NOMO-1 (cell line): ENCODE results near the gene ARPP21.
"Not testable (repeated sequence)": the region's sequence is repeated elsewhere in the genome, so short reads cannot be mapped to it uniquely, and the experiment has no call there.

Experiments used
- DNase-seq, 2 experiments: peaks; one replicate each; lab custom pipeline; 2025; ENCODE audit not compliant: unreplicated experiment in 2 of 2; lab: John Stamatoyannopoulos, UW

The ARPP21 gene

DNA sequence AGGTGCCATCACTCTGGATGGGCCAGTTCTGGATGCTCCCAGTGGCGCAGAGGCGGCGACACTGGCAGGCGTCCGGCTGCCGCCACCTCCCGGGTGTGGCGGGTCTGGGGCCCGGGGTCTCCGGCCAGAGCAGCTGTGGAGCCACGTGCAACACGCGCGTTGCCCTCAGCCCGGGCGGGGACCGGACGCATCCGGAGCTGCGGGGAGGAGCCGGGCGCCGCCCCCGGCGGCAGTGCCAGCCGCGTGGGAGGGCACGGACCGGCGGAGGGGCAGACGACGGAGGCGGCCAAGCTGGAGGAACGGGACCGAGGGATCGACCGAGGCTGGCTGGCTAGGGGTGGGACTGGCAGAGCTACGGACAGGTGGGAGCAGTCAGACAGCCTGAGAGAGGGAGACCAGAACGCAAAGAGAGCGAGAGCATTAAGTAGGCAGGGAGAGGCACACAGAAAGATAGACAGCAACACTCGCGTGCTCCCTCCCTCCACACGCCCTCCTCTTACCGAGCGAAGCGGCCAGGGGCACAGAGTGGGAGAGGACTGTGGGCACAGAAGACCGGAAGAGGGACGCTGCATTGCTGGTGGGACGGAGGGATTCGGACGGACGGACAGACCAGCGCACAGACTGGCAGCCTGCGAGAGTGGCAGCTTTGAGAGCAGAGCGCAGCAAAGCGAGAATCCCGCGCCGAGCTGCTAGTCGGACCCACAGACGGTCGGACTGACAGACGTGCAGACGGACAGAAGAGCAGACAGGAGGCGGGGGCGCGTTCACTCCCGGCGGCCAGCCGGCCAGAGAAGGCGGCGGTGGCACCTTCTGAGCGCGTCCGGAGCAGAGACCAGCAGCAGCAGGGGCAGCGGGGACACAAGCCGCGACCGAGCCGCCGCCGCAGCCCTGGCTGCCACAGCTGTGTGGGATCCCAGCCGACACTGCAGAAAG, at the start of gene ARPP21:
Gene ARPP21, plus strand, starts transcription at position 272 of the 933 bp plus-strand sequence. CDS start 42,227 bp downstream, outside the sequence.
- peak; percentile 17 to 32 for DNase-seq

DNA sequence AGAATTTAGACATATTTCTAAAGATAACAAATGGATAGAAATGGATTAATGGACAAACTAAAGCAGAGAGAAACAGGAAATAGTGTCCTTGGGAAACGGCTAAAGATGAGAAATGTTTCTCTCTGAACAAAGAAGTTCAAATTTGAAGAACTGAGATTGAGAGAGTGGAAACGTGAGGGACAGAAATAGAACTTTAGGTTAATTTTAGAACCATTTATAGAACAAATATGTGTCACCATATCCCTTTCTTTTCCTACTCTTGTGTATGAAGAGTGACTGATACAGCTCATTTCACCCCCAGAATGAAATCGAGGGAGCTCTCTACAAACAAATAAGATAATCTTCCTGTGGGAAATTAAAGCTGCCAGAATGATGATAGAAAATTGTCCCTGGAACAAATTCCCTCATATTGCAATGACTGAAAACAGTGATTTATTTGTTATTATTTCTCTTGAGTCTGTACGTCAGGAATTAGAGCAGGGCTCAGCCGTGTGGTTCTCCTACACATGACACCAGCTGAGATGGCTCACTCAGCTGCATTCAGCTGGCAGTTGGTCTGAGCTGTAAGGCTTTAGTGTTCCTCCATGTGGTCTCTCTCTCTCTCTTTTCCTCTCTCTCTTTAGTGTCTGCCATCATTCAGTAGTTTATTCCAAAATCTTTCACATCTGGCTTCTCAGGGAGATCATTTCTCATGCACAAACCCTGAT, 46.6 kb upstream of the ARPP21 start:
- no peak for DNase-seq

DNA sequence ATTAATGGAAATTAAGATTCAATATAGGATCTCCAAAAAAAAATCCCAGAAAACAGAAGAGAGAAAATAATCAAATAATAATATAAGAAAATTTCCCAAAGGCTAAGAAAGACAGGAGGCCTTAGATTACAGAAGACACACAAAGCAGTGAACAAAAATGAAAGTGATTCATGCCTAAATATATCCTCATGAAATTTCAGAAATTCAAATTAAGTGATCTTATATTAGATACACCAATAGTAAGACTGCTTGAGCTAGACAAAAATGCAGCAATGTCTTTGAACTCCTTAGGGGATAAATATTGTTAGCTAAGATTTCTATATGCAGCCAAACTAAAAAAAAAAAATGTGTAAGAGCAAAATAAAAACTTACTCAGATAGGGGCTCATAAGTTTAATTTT, 44.6 kb upstream of the ARPP21 start:
- no peak for DNase-seq

DNA sequence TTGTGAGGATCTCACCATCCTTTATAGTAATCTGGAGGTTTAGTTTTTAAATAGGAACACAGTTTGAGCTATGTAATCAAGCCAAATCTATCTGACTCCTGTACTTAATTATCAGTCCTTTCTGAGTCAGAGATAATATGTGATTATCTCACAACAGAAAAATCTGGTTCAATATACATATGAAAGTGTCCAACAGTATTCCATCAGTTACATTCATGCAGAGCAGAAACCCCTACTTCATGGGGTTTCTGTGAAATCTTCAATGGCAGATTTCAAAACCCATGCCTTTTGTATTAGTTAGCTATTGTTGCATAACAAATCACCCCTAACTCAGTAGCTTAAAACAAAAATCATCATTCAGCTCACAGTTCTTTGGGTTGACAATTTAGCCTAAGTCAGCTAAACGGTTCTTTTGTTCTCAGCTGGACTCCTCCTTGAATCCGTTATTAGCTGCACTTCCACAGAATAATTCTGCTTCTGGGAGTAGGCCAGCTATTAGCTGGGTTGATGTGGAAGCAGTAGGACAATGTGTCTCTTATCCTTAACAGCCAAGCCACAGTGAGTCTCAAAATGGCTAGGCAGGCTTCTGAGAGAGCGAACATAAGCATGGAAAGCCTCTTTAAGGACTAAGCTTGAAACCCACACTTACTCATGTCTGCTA, 42.9 kb upstream of the ARPP21 start:
- no peak for DNase-seq

DNA sequence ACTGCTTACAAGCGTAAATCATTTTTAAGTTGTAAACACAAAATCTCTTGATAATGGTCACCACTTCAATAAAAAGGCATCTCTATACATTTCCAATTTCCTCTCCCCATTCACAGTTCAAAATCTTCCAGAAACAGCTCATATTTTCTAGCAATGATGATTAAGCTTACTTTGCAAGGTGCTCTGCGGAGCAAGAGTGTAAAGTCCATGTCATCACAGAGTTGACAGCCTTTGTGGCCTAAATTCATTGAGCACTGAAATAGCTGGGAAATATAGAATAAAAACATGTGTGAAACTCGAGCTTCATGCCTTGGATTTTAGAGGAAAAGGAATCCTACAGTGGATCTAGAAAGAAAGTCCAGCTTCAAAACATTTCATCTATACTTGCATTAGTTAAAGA, 41.8 kb upstream of the ARPP21 start:
- DNase-seq: no peak

DNA sequence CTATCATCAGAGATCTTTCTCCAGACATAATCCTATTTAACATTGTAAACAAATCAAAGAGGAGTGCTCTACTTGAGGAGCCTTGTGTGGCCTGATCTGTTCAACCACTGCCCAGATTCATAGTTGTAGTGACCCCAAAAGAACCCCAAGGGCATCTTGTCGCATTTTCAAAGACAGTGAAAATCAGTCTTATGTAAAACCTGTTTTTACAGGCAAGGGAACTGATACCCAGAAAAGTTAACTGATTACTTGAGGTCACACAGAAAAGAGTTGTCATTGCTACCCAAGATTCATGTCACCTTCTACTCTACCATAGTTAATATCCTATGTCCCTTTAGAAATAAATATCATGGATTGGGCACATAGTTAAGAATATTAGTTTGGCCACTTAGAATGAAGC, 40.5 kb upstream of the ARPP21 start:
- DNase-seq: no peak

DNA sequence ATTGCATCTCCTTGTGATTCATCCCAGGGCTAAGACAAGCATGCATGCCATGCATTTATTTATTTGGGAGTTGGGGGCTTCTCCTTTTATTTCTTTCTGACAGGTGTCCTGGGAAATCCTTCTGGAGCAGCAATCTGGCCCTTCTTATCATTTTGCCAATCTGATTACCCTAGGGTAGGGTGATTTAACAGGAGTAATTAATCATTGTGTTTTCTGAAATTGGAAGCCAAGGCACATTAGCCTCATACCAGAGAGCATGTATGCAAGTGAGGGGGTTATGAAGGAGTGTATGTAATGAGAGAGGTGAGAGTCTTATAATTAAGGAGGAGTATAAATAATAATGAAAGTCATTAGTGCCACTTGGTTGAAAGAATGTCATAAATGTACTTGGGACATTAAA, 37.4 kb upstream of the ARPP21 start:
- DNase-seq: no peak

DNA sequence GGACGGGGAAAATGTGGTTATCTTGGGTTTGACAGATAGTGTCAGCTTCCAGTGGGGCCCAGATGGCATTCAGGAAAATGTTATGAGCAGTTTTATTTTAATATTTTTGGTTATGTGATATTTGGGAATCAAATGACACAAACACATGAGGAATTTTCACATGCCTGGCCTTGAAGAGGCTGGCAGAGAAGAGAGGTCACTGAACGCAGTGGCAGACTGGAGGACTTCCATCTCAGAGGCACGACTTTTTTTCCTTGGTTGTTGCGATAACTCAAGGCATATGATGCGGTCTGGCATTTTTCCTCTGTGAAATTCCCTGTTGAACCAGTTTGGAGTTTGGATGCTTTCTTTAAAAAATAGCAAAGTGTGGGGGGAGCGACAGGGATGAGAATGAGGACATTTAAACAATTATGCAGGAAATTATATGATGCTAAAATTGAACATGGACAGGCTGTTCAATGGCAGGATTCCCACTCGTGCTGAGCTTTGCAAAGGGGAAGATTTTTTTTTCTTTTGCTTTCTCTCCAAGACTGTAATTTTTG, 36.9 kb upstream of the ARPP21 start:
- DNase-seq: no peak

DNA sequence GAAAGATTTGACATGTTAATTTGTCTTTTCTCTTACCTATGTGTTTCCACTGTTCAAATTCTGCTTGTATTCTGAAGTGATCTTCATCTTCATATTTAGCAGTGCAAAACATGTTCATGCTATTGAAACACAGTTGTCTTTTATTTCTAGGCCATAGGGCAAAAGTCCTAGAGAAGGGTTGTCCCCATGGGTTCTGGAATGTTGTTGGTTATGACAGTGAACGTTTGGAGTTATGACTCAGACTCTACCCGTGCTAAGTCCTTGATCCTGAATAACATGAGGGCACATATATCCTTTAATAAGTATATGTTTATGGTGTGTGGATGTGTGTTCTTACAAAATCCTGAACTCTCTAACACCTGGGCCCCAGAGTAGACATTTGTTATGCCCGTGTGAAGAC, 23.0 kb upstream of the ARPP21 start:
- DNase-seq: no peak

DNA sequence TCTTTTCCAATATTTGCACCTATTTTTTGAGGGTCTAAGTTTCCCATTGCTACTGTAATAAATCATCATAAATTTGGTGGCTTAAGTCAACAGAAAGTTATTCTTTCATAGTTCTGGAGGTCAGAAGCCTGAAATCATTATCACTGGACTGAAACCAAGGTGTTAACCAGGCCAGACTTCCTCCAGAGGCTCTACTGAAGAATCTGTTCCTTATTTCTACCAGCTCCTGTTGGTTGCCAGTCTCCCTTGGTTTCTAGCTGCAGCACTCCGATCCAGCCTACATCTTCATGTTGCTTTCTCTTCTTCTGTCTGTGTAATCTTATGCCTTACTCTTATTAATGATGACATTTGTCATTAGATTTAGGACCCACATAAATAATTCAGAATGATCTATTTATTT, 22.0 kb upstream of the ARPP21 start:
- DNase-seq: peak in 1 of 2 experiments; percentile 14

DNA sequence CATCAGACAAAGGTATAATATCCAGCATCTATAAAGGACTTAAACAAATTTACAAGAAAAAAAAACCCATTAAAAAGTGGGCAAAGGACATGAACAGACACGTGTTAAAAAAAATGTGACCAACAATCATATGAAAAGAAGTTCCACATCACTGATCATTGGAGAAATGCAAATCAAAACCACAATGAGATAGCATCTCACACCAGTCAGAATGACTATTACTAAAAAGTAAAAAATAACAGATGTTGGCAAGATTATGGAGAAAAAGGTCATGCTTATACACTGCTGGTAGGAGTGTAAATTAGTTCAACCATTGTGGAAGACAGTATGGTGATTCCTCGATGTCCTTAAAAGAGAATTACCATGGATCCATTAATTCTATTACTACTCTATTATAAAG, 19.1 kb upstream of the ARPP21 start:
- not testable (repeated sequence) for DNase-seq

DNA sequence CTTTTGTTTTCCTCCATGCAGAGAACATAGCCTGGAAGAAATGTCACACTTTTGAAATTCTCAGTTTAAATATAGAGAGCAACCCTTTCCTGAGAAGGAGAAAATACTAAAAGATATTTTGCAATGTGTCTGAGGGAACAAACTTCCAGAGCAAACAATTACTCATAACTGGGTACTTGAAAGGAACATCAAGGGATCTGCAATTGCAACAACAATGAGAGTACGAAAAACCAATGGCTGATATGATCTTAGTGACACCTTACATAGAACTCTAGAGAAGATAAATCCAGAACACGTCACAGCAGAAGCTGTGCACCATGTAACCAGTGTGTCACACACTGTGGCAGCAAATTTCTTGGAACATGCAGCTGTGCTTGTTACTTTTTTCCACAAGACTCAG, 14.6 kb upstream of the ARPP21 start:
- no peak for DNase-seq

DNA sequence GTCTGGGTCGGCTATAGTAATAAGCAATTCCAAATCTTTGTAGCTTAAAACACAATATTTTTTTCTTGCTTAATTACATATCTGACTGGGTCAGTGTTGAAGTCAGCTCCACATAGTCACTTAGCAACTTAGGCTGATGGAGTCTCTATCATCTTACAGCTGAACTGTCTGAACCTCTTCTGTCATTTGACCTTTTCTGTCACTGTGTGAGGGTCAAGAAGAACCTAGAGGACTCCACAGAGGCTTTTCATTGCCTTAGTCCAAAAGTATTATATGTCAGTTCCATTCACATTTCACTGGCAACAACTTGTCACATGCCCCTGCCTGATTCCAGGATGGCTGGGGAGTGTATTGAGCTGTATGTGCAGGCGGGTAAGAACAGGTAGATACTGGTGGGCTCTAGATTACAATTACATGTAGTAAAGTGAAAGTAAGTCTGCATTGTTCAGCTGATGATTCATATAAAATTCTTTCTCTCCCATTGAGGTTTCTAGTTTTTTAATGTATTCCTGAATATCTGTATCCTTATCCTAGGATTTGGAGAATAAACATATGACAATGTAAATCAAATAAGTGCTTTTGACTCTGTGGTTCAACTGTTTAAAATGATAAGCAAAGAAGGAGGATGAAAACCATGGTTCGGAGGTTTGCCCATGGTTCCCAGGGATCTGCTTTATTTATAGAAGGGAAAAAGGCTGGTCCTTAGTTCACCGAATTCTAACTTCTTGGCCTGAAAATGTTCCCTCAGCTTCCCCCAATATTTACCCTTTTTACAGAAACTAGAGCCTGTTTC, 5.8 kb upstream of the ARPP21 start:
- DNase-seq: no peak

DNA sequence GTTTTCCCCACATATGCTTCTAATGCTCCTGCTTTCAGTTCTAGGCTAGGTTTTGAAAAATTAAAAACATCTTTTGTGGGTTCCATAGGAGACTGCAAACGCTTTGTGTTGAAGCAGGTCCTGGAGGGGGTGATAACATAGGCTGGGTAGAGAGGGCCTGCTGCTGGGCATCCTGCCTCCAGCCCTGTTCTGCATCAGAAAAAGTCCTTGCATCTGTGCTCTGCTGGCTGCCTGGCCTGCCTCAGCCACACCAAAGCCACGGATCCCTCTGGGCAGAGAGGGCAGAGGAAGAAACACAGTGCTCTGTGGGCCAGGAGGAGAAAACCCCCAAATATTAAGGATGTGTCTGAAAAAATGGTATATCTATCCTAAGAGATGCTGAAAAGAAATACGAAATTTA, 3.9 kb upstream of the ARPP21 start:
- DNase-seq: no peak

DNA sequence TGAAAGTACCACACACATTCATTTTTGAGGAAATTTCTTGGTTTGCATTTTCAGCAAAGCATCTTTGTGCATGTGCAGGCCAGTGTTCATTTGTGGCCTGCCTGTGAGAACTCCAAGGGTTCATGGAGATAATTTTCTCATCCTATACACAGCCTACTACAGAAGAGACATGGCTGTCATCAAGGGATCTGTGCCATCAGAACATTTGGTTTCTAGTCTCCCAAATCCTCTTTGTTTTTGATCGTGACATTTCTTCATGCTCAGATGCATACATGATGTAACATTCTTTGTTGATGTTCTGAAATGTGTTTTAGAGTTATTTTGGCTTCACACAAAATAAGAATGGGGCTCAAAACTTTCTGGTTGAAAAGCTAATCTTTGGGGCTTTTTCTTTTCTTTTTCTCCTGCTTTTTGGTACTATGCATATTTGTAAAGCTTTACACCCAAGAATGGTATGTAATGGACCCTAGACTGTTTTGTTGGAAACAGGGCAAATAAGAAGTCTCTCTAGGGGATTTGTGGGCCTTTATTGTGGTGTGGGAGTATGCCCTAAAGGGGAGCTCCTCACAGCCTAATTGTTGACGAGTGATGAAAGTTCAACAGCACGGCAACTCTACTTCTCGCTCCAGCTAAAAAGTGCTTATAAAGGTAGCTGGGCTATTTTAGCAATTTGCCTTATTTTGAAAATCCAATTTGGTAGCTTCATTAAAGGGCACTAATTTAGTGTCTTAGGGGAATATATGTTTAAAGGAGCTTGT, 3.2 kb upstream of the ARPP21 start:
- no peak for DNase-seq

DNA sequence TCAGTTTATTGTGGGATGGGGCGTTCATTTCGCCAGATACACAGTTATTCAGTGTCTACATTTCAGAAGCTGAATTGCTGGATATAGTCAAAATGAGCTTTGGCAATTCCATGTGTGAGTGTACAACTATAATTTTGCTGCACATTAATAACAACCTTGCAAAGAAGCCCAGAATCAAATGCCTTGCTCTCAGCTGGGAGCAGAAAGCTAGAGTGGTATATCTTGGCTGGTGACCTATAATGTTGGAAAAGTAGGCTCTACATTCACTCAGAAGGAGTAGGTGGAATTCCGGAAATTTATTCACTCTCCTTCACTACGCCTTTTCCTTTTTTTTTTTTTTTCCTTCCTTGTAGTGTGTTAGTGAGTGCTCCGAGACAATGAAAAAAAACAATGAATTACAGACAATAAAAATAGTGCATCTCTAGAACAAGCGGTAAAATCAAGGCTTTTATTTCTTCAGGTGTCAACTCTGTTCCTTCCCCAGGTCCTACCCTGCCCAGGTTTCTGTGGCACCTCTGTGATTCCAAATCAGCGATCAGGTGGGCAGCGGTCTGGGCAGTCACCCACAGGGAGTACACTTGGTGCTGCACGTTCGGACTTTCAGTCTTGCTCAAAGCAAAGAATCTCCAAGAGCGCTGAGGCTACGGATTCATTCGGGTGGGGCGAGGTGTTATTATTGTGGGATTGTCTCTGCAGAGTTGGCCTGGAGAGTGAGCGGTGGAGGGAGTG, 910 bp upstream of the ARPP21 start:
- no peak for DNase-seq

DNA sequence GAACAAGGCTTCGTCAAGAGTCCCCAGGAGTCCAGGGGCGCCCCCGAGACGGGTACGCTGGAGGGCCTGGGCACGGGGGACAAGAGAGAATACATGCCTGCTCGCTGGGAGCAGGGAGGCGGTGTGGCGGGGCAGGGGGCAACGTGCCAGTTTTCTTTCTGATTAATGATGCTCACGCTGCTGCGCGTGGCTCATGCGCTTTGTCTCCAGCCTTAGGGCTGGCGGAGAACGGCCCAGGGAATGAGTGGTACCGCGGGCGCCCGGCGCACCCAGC, 408 bp upstream of the ARPP21 start:
- no peak for DNase-seq

DNA sequence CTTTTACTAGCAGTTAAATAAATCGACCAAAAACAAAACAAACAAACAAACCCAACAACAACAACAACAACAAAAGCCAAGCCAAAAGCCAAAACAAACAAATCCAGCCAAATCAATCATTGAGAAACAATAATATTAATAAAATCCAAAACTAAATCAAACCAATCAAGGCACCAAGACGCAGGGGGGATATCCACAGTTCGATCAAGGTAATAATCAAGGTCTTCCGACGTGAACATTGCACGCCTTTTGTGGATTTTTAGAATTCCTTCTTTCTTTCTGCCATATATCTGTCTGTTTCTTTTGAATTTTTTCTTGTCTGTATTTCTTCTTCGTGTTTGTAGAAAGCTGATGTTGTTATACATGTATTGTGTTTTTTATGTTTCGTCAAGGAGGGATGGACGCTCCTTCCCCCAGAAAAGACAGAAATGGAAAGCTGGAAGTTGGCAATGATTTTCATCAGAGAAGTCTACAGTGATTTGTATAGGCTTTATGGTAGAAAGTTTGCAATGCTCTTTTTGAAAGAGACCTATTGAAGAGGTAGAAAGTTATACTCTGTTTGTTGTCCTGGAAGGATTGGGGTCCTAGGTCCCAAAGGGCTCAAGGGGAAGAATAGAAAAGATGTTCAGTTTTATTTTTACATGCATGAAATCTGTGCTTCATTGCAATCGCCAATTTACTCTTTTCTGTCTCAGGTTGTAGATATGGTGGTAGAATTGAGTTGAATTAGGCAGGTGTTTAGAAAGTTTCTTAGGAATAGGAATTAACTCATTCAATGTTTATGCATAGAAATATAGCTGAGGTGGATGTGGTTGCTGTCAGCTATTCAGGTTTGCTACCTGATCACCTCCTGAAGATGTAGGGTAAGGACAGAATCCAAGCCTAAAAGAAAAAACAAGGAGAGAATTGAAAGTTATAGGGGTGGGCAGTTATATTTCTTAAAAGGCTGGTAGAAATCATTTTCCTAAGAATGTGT, 1.2 kb downstream of the ARPP21 start:
- no peak for DNase-seq
